HCT116 (cell line): ENCODE measurements around the gene ST6GAL2. TPM values are rescaled to one million over a fixed set of nuclear protein-coding genes. Genes with fewer than 3 reads are reported as not detected.

Experiments used
- ATAC-seq: fragments of 200-7000 bp; cut with Tn5 transposase; 2 replicates; pipeline ENCODE4 v1.9.1; 2020; ENCODE audit warnings: mild to moderate bottlenecking, moderate library complexity
- BruUV-seq: library from RNA; stranded (reverse); fragments of 400-500 nt; replicated peaks from 2 replicates; lab custom pipeline; 2021; lab: Mats Ljungman, UMichigan
- CTCF ChIA-PET: fragments of 300-600 bp; sonication (Branson Sonifier 250); formaldehyde crosslinking; loops from one replicate; lab custom pipeline; 2021; ENCODE audit warnings: antibody characterized with exemption; lab: Charles Lee
- POLR2A ChIA-PET: fragments of 300-600, 350-600 bp; sonication (Branson Sonifier 250); formaldehyde crosslinking; loops from one replicate; lab custom pipeline; 2021; ENCODE audit warnings: antibody characterized with exemption; lab: Charles Lee
- RAD21 ChIA-PET, 2 experiments: fragments of 300-600 bp; sonication (Branson Sonifier 250); formaldehyde crosslinking; loops; one replicate each; lab custom pipeline; 2023; ENCODE audit warnings: low total read pairs in 2 of 2; ENCODE audit not compliant: uncharacterized antibody in 2 of 2, unreplicated experiment in 2 of 2, low non-redundant PET in 1 of 2; lab: Charles Lee
- DNase-seq: peaks from one replicate; pipeline ENCODE4 v3.0.0-alpha.2; 2010; ENCODE audit warnings: low read depth, low spot score
- H2AFZ ChIP-seq: fragments of 200-600 bp; shearing (Covaris generic), sonication (generic); 2 replicates; pipeline ENCODE4 v1.6.1; 2017; ENCODE audit warnings: low read depth, mixed run types, mixed read lengths, antibody characterized with exemption, low read length; ENCODE audit not compliant: poor library complexity, severe bottlenecking
- H3K27ac ChIP-seq: 2 replicates; pipeline ENCODE4 v1.5.1; 2012; ENCODE audit warnings: low read depth, low read length
- H3K27me3 ChIP-seq: fragments of 200-600 bp; sonication (generic); 2 replicates; pipeline ENCODE4 v1.6.1; 2016; ENCODE audit warnings: mixed run types, low read length, mixed read lengths; ENCODE audit not compliant: insufficient read depth
- H3K36me3 ChIP-seq, 2 experiments: fragments of 200-500 bp in 1 of 2; fragments of 200-600 bp in 1 of 2; sonication (Bioruptor generic) in 1 of 2; sonication (generic) in 1 of 2; 2 replicates each; pipeline versions ENCODE4 v1.5.1 to v1.6.1; 2014 to 2016; ENCODE audit warnings: low read length in 2 of 2, inconsistent platforms in 1 of 2, mixed read lengths in 1 of 2, mixed run types in 1 of 2; ENCODE audit not compliant: insufficient read depth in 2 of 2, control insufficient read depth in 1 of 2
- H3K4me1 ChIP-seq, 2 experiments: fragments of 200-600 bp in 1 of 2; sonication (generic) in 1 of 2; 2 replicates each; pipeline versions ENCODE4 v1.5.1 to v1.6.1; 2012 to 2017; ENCODE audit warnings: low read length in 2 of 2, inconsistent platforms in 1 of 2, mild to moderate bottlenecking in 1 of 2, mixed read lengths in 1 of 2, mixed run types in 1 of 2, moderate library complexity in 1 of 2; ENCODE audit not compliant: insufficient read depth in 2 of 2, control insufficient read depth in 1 of 2
- H3K4me2 ChIP-seq: fragments of 200-600 bp; sonication (generic); 2 replicates; pipeline ENCODE4 v1.6.1; 2017; ENCODE audit warnings: mixed run types, low read length, mixed read lengths
- H3K4me3 ChIP-seq, 2 experiments: fragments of 200-600 bp in 1 of 2; sonication (generic) in 1 of 2; replicated peaks in 1 of 2; 2 replicates each; pipeline ENCODE4 v1.5.1; 2011 to 2016; ENCODE audit warnings: low read length in 2 of 2, control low read depth in 1 of 2, low read depth in 1 of 2, mild to moderate bottlenecking in 1 of 2, mixed read lengths in 1 of 2, mixed run types in 1 of 2
- H3K79me2 ChIP-seq: fragments of 200-600 bp; sonication (generic); 2 replicates; pipeline ENCODE4 v1.6.1; 2017; ENCODE audit warnings: mild to moderate bottlenecking, mixed run types, low read length, moderate library complexity, mixed read lengths; ENCODE audit not compliant: insufficient read depth
- H3K9ac ChIP-seq: fragments of 200-600 bp; sonication (generic); 2 replicates; pipeline ENCODE4 v1.6.1; 2016; ENCODE audit warnings: low read length, mixed read lengths
- H3K9me2 ChIP-seq: fragments of 200-600 bp; sonication (generic), shearing (Covaris generic); 2 replicates; pipeline ENCODE4 v1.6.1; 2017; ENCODE audit warnings: mixed run types, mild to moderate bottlenecking, moderate library complexity; ENCODE audit not compliant: insufficient read depth
- H3K9me3 ChIP-seq, 2 experiments: fragments of 200-500 bp in 1 of 2; fragments of 200-600 bp in 1 of 2; sonication (Bioruptor generic) in 1 of 2; sonication (generic) in 1 of 2; 2 replicates each; pipeline ENCODE4 v1.6.1; 2014 to 2017; ENCODE audit warnings: low read length in 2 of 2, mixed read lengths in 2 of 2, inconsistent platforms in 1 of 2, low read depth in 1 of 2, mild to moderate bottlenecking in 1 of 2, mixed run types in 1 of 2, moderate library complexity in 1 of 2; ENCODE audit not compliant: control insufficient read depth in 1 of 2, insufficient read depth in 1 of 2
- H4K20me1 ChIP-seq: fragments of 200-600 bp; sonication (generic), shearing (Covaris generic); 2 replicates; pipeline ENCODE4 v1.6.1; 2017; ENCODE audit warnings: mixed run types, mild to moderate bottlenecking, moderate library complexity; ENCODE audit not compliant: insufficient read depth
- ATF3 ChIP-seq: IDR thresholded peaks from 2 replicates; pipeline ENCODE4 v1.6.1; 2012
- CBX3 ChIP-seq: IDR thresholded peaks from 2 replicates; pipeline ENCODE4 v1.6.1; 2012; ENCODE audit warnings: low read depth
- CEBPB ChIP-seq: IDR thresholded peaks from 2 replicates; pipeline ENCODE4 v1.6.1; 2012; ENCODE audit warnings: low read depth
- CTCF ChIP-seq, 3 experiments: fragments of 200-600 bp in 1 of 3; sonication (generic) in 1 of 3; IDR thresholded peaks in 2 of 3; conservative IDR thresholded peaks in 1 of 3; 2 replicates each; pipeline ENCODE4 v1.5.1; 2012 to 2017; ENCODE audit warnings: low read depth in 2 of 3, low read length in 2 of 3, antibody characterized with exemption in 1 of 3, borderline replicate concordance in 1 of 3, control low read depth in 1 of 3, mild to moderate bottlenecking in 1 of 3, mixed read lengths in 1 of 3, mixed run types in 1 of 3, moderate library complexity in 1 of 3; ENCODE audit not compliant: insufficient read depth in 1 of 3
- EZH2 ChIP-seq: fragments of 200-600 bp; sonication (generic); IDR thresholded peaks from 2 replicates; pipeline ENCODE4 v1.6.1; 2017; ENCODE audit warnings: antibody characterized with exemption, mixed run types
- EZH2phosphoT487 ChIP-seq: fragments of 200-600 bp; IDR thresholded peaks from 2 replicates; pipeline ENCODE4 v1.6.1; 2018; ENCODE audit warnings: antibody characterized with exemption, borderline replicate concordance
- FOSL1 ChIP-seq: IDR thresholded peaks from 2 replicates; pipeline ENCODE4 v1.6.1; 2012; ENCODE audit warnings: low read depth
- JUND ChIP-seq: IDR thresholded peaks from 2 replicates; pipeline ENCODE4 v1.6.1; 2012
- POLR2AphosphoS5 ChIP-seq: IDR thresholded peaks from 2 replicates; pipeline ENCODE4 v1.6.1; 2011; ENCODE audit warnings: mild to moderate bottlenecking, low read depth, low read length, moderate library complexity
- RAD21 ChIP-seq: IDR thresholded peaks from 2 replicates; pipeline ENCODE4 v1.6.1; 2012; ENCODE audit warnings: low read depth, mild to moderate bottlenecking
- REST ChIP-seq: IDR thresholded peaks from 2 replicates; pipeline ENCODE4 v1.6.1; 2012; ENCODE audit warnings: low read depth
- SIN3A ChIP-seq: IDR thresholded peaks from 2 replicates; pipeline ENCODE4 v1.6.1; 2012; ENCODE audit warnings: low read depth
- SP1 ChIP-seq: IDR thresholded peaks from 2 replicates; pipeline ENCODE4 v1.6.1; 2012; ENCODE audit warnings: low read depth
- TCF7L2 ChIP-seq: IDR thresholded peaks from 2 replicates; pipeline ENCODE4 v1.7.0; 2011; ENCODE audit warnings: borderline replicate concordance, inconsistent platforms; ENCODE audit not compliant: insufficient read depth, insufficient read length; ENCODE audit errors: extremely low read depth
- YY1 ChIP-seq: IDR thresholded peaks from 2 replicates; pipeline ENCODE4 v1.6.1; 2011; ENCODE audit warnings: low read length, low read depth, moderate library complexity, mild to moderate bottlenecking; ENCODE audit not compliant: insufficient replicate concordance; ENCODE audit errors: extremely low read depth
- ZFX ChIP-seq: fragments of 450-650 bp; IDR thresholded peaks from 2 replicates; pipeline ENCODE4 v1.6.1; 2017
- ZNF274 ChIP-seq: fragments of 200-500 bp; sonication (Bioruptor generic); IDR thresholded peaks from 2 replicates; pipeline ENCODE4 v1.6.1; 2014; ENCODE audit warnings: mild to moderate bottlenecking, low read depth, low read length, inconsistent platforms
- intact Hi-C: fragments of 100-400 bp; cut with micrococcal nuclease; formaldehyde crosslinking; loops from 2 replicates; pipeline ENCODE4 v1.10.0; 2022
- total RNA-seq: library from RNA; stranded (reverse); gene quantifications from one replicate; pipeline ENCODE4 v1.2.1, GENCODE V29; 2021; ENCODE audit not compliant: unreplicated experiment
- TF ChIP-seq, protein P1 (sequence below): IDR thresholded peaks from 2 replicates; pipeline ENCODE4 v1.6.1; 2012

Gene ST6GAL2
- total RNA-seq, 1 experiment from 2014 or later: not detected

GRCh38 chr2:106845716-106846115 is 40.3 kb downstream of the ST6GAL2 start:
- Histone ChIP-seq H3K4me3 (no peak overlapping the region), H3K27ac (no peak overlapping the region), H3K4me2 (no peak overlapping the region), H3K4me1 (no peaks in the 10 kb centered on the region), H3K27me3 (no peaks in the 10 kb centered on the region), H3K9me2 (no peaks in the 10 kb centered on the region), H3K36me3 (no peaks in the 10 kb centered on the region), H3K9me3 (peaks cover 0 to 14% of the 10 kb centered on the region in 2 experiments; a peak in 2 of 4 replicates), H2AFZ (no peak overlapping the region), H4K20me1 (no peaks in the 10 kb centered on the region), H3K9ac (no peak overlapping the region), H3K79me2 (no peaks in the 10 kb centered on the region)
- ChIA-PET POLR2A (no interaction called here), RAD21 (no interaction called here), CTCF (no interaction called here)
- ATAC-seq (no peak), DNase-seq (no peak)
- intact Hi-C loops: no loop called here
- TF ChIP-seq RAD21: no peak
- no peak for TF ChIP-seq EZH2phosphoT487
- TF ChIP-seq REST: no peak
- TF ChIP-seq POLR2AphosphoS5: no peak
- no peak for TF ChIP-seq SP1
- no peak for TF ChIP-seq CEBPB
- TF ChIP-seq ATF3: no peak
- no peak for TF ChIP-seq YY1
- TF ChIP-seq CBX3: no peak
- no peak for TF ChIP-seq SIN3A
- TF ChIP-seq TCF7L2: no peak
- no peak for TF ChIP-seq EZH2
- TF ChIP-seq, protein P1, sequence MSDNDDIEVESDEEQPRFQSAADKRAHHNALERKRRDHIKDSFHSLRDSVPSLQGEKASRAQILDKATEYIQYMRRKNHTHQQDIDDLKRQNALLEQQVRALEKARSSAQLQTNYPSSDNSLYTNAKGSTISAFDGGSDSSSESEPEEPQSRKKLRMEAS: no peak
- no peak for TF ChIP-seq FOSL1
- no peak for TF ChIP-seq ZNF274
- TF ChIP-seq JUND: no peak
- no peak for TF ChIP-seq ZFX
- TF ChIP-seq CTCF (IDR thresholded peaks at IDR 0.05 in 2 of 3, conservative IDR thresholded peaks at IDR 0.05 in 1 of 3; ENCODE audit: borderline replicate concordance in 1 of 3, insufficient read depth in 1 of 3, low read depth in 2 of 3, low read length in 2 of 3): no peak
- BruUV-seq: no TSS peak
